ENCODE results near the gene F13A1.

F13A1 gene

GRCh38 chr6:6351511-6352025 is 31.1 kb upstream of the F13A1 start:
- TF ChIP-seq CTCF (IDR thresholded peaks at IDR 0.05; ENCODE audit: poor library complexity, severe bottlenecking): no peak
- Histone ChIP-seq H3K27ac (ENCODE audit: poor library complexity, severe bottlenecking) (no peak overlapping the region), H3K4me1 (ENCODE audit: insufficient read depth, poor library complexity, severe bottlenecking) (no peaks in the 10 kb centered on the region), H3K4me3 (ENCODE audit: severe bottlenecking) (no peak overlapping the region), H3K9me3 (ENCODE audit: severe bottlenecking) (no peaks in the 10 kb centered on the region), H3K27me3 (ENCODE audit: insufficient read depth, poor library complexity, severe bottlenecking) (peaks cover 30% of the 10 kb centered on the region), H3K36me3 (ENCODE audit: low read depth) (no peaks in the 10 kb centered on the region)
- no peak; the same call in 2 of the 3 replicates for ATAC-seq (ENCODE audit: low read depth)
- no peak for DNase-seq (ENCODE audit: low spot score)

- Histone ChIP-seq H3K4me1 (ENCODE audit: insufficient read depth, poor library complexity, severe bottlenecking) (no peaks in the 10 kb centered on the region), H3K27me3 (ENCODE audit: insufficient read depth, poor library complexity, severe bottlenecking) (peaks cover 30% of the 10 kb centered on the region), H3K36me3 (ENCODE audit: low read depth) (no peaks in the 10 kb centered on the region), H3K9me3 (ENCODE audit: severe bottlenecking) (no peaks in the 10 kb centered on the region), H3K4me3 (ENCODE audit: severe bottlenecking) (no peak overlapping the region), H3K27ac (ENCODE audit: poor library complexity, severe bottlenecking) (no peak overlapping the region)
- DNase-seq (ENCODE audit: low spot score) (no peak), ATAC-seq (ENCODE audit: low read depth) (no peak)
- no peak for TF ChIP-seq CTCF (IDR thresholded peaks at IDR 0.05; ENCODE audit: poor library complexity, severe bottlenecking)
These were observed 30.2 kb upstream of the F13A1 start for GRCh38 chr6:6350696-6351095.

DNA sequence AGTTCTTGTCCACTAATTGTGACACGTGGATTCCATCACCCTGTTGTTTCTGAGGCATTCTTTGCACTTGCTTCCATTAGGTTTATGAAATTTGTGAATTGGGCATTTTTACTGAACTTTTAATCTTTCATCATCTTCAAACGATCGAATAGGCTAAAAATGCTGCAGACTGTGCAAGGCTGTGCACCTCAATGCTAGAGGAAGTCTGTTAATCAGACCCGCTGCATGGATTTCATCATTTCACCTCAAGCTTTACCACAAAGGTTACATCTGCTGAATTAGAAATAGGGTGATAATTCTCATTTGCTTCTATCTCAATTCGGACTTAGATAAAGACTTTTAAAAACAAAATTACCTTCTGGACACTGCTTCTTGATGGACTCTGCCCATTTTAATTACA is 27.8 kb upstream of the F13A1 start:
- Histone ChIP-seq H3K27ac (ENCODE audit: poor library complexity, severe bottlenecking) (no peak overlapping the region), H3K27me3 (ENCODE audit: insufficient read depth, poor library complexity, severe bottlenecking) (peaks cover 21% of the 10 kb centered on the region), H3K9me3 (ENCODE audit: severe bottlenecking) (no peaks in the 10 kb centered on the region), H3K4me3 (ENCODE audit: severe bottlenecking) (no peak overlapping the region), H3K36me3 (ENCODE audit: low read depth) (no peaks in the 10 kb centered on the region), H3K4me1 (ENCODE audit: insufficient read depth, poor library complexity, severe bottlenecking) (no peaks in the 10 kb centered on the region)
- no peak for TF ChIP-seq CTCF (IDR thresholded peaks at IDR 0.05; ENCODE audit: poor library complexity, severe bottlenecking)
- ATAC-seq (ENCODE audit: low read depth) (no peak), DNase-seq (ENCODE audit: low spot score) (no peak)

DNA sequence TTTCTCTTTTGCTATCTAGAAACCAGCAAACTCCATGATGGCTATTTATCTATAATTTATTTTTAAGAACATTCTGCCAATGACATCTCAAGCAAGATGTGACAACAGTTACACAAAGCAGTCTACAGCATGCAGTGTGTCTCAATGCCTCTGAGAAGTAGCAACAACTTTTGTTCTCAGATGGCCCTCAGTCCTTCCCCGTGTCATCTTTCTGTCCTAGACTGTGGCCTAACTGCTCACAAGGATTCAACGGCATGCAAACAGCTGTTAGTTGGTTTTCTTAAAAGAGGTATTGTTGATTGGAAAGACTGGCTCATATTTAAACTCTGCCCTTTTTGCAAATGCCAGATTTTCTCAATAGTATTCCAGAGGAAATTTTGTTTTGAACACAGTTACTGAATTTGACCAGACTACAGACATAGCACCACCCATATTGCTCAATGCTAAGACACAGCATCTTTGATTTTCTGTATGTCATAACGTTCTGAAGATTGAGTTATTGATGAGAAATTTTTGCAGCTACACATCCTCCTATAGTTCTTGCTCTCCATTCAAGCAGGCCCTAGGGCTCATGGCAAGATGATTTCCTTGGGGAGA is 26.1 kb upstream of the F13A1 start:
- peaks cover 25% of the 10 kb centered on the region for H3K27me3 ChIP-seq (ENCODE audit: insufficient read depth, poor library complexity, severe bottlenecking)
- H3K4me3 ChIP-seq (ENCODE audit: severe bottlenecking): no peak overlapping the region
- no peaks in the 10 kb centered on the region for H3K9me3 ChIP-seq (ENCODE audit: severe bottlenecking)
- ATAC-seq (ENCODE audit: low read depth): no peak
- no peak for DNase-seq (ENCODE audit: low spot score)
- H3K36me3 ChIP-seq (ENCODE audit: low read depth): no peaks in the 10 kb centered on the region
- no peak for TF ChIP-seq CTCF (IDR thresholded peaks at IDR 0.05; ENCODE audit: poor library complexity, severe bottlenecking)
- H3K4me1 ChIP-seq (ENCODE audit: insufficient read depth, poor library complexity, severe bottlenecking): no peaks in the 10 kb centered on the region
- H3K27ac ChIP-seq (ENCODE audit: poor library complexity, severe bottlenecking): no peak overlapping the region

DNA sequence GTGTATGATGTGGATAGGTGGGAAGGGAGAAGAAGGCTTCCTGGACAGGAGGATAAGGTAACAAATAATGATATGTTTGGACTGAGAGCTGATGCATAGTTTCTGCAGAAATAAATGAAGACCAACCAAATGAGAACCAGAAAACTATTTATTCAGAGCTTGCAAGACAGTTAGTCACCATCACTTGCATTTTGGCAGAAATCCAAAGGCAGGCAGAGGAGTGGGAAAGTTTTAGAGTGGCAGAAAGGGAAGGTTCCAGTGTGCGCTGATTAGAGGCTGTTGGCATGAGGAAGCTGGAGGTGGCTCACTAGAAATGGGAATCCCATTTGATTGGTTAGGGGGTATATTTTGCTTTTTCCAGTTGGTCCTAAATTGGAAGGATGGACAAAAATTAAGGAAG is 13.0 kb upstream of the F13A1 start:
- Histone ChIP-seq H3K9me3 (ENCODE audit: severe bottlenecking) (no peaks in the 10 kb centered on the region), H3K27me3 (ENCODE audit: insufficient read depth, poor library complexity, severe bottlenecking) (no peaks in the 10 kb centered on the region), H3K4me3 (ENCODE audit: severe bottlenecking) (no peak overlapping the region), H3K27ac (ENCODE audit: poor library complexity, severe bottlenecking) (no peak overlapping the region), H3K4me1 (ENCODE audit: insufficient read depth, poor library complexity, severe bottlenecking) (no peaks in the 10 kb centered on the region), H3K36me3 (ENCODE audit: low read depth) (no peaks in the 10 kb centered on the region)
- no peak for DNase-seq (ENCODE audit: low spot score)
- no peak for TF ChIP-seq CTCF (IDR thresholded peaks at IDR 0.05; ENCODE audit: poor library complexity, severe bottlenecking)
- ATAC-seq (ENCODE audit: low read depth): peak; percentile 31; the same call in 1 of the 3 replicates

Data from RWPE2 (cell line).